Panc1 (cell line): ENCODE results near the gene TBC1D17.

Experiments
- CTCF ChIP-seq: fragments of 450-650 bp; IDR thresholded peaks from 2 replicates; pipeline ENCODE4 v1.5.1; 2017; ENCODE audit warnings: mild to moderate bottlenecking
- POLR2AphosphoS5 ChIP-seq: IDR thresholded peaks from 2 replicates; pipeline ENCODE4 v1.6.1; 2012; ENCODE audit warnings: mild to moderate bottlenecking, low read depth, low read length, moderate library complexity

- TF ChIP-seq CTCF (no peak), POLR2AphosphoS5 (no peak)
Observed at GRCh38 chr19:49896863-49897621, 19.5 kb downstream of the TBC1D17 start, which contains the start of gene IL4I1.
